PC-3 (cell line): ENCODE data around the gene PDCD11.

Experiments used
- CTCF ChIP-seq: fragments of 300-600 bp; sonication (generic); conservative IDR thresholded peaks from 2 replicates; pipeline ENCODE4 v1.5.1; 2017; ENCODE audit warnings: antibody characterized with exemption, low read depth, mild to moderate bottlenecking, low read length
- EZH2 ChIP-seq: fragments of 300-600 bp; sonication (generic); IDR thresholded peaks from one replicate; pipeline ENCODE4 v1.6.1; 2017; ENCODE audit warnings: antibody characterized with exemption, mild to moderate bottlenecking, low read length; ENCODE audit not compliant: unreplicated experiment
- EZH2phosphoT487 ChIP-seq: fragments of 300-600 bp; sonication (generic); IDR thresholded peaks from 2 replicates; pipeline ENCODE4 v1.6.1; 2018; ENCODE audit warnings: mild to moderate bottlenecking, antibody characterized with exemption, low read length, borderline replicate concordance

DNA sequence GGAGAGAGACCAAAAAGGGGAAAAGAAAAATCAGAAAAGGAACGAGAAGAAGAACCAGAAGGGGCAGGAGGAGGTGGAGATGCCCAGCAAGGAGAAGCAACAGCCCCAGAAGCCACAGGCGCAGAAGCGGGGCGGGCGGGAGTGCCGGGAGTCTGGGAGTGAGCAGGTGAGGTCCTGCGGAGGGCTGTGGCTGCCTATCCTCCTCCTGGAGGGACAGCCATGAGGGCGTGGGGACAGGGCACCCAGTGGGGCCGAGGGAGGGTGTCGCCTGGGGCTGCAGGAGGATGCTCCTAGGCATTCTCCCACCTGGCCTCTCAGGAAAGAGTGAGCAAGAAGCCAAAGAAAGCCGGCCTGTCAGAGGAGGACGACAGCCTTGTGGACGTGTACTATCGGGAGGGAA lies 44.0 kb downstream of the PDCD11 start:
- TF ChIP-seq CTCF (no peak), EZH2phosphoT487 (no peak), EZH2 (no peak)
